ENCODE results near the gene SNRPD3. TPM values are rescaled to one million over a fixed set of nuclear protein-coding genes. Genes with fewer than 3 reads are reported as not detected.

Gene SNRPD3
- total RNA-seq, 1 donor from 2014 or later: 160 TPM

- H3K4me3 ChIP-seq (ENCODE audit: low read depth, low read length): no peak overlapping the region
- TF ChIP-seq, protein P1, sequence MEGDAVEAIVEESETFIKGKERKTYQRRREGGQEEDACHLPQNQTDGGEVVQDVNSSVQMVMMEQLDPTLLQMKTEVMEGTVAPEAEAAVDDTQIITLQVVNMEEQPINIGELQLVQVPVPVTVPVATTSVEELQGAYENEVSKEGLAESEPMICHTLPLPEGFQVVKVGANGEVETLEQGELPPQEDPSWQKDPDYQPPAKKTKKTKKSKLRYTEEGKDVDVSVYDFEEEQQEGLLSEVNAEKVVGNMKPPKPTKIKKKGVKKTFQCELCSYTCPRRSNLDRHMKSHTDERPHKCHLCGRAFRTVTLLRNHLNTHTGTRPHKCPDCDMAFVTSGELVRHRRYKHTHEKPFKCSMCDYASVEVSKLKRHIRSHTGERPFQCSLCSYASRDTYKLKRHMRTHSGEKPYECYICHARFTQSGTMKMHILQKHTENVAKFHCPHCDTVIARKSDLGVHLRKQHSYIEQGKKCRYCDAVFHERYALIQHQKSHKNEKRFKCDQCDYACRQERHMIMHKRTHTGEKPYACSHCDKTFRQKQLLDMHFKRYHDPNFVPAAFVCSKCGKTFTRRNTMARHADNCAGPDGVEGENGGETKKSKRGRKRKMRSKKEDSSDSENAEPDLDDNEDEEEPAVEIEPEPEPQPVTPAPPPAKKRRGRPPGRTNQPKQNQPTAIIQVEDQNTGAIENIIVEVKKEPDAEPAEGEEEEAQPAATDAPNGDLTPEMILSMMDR (IDR thresholded peaks at IDR 0.05; ENCODE audit: insufficient read depth, low read length, poor library complexity, severe bottlenecking): no peak
- H3K27me3 ChIP-seq (ENCODE audit: control insufficient read depth, insufficient read depth, low read length): peaks cover 8% of the 10 kb centered on the region
- DNase-seq (ENCODE audit: low read depth): no peak
- H3K36me3 ChIP-seq (ENCODE audit: control insufficient read depth, insufficient read depth, low read length): no peaks in the 10 kb centered on the region
These were observed 42.2 kb upstream of the SNRPD3 start for GRCh38 chr22:24513378-24514240.

DNA sequence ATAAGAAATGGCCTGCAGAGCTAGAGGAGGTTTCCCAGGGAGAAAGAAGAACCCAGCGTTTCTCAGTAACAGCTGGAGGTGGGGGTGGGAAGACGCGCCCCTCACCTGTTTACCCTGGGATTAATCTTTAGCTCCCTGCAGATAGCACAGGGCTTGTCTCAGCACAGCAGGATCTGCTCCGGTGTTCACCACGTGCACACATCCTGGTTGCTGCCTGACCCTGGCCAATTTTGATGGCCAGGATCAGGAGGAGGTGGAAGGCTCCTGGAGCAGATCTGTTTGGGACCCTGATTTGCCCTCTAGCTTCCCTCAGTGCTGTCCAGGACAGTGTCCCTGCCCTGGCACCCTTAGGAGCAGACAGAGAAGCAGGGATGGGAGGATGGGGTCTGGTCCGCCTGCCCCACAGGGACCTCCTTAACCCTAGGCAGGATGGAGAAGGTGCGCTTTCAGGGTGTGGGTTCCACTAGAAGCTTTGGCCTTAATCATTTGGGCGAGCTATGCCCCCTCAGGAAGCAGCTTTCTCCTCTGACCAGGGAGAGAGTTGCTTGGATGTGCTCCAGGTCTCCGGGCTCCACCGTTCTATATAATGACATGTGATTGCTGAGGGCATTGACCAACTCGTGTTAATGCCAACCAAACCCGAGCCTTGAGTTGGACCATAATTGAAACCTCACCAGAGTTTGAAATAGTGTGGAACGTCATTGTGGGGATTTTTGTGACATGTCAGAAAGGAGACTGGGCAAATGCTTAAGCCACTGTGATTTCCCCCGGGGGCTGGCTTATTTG is 41.4 kb upstream of the SNRPD3 start:
- TF ChIP-seq, protein P1 (IDR thresholded peaks at IDR 0.05; ENCODE audit: insufficient read depth, low read length, poor library complexity, severe bottlenecking): no peak
- peaks cover 8% of the 10 kb centered on the region for H3K27me3 ChIP-seq (ENCODE audit: control insufficient read depth, insufficient read depth, low read length)
- no peak for DNase-seq (ENCODE audit: low read depth)

DNA sequence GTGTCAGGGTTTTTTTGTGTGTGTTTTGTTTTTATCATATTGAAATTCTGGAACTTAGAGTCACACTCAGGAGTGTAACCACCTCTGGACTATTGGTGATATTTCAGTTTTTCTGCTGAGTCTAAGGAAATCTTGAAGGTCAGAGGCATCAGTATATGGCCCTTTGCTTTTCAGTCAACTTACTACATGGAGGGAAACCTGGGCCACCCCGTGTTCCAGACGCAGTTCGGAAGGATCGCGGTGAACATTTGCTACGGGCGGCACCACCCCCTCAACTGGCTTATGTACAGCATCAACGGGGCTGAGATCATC is 40.8 kb upstream of the SNRPD3 start:
- DNase-seq (ENCODE audit: low read depth): no peak
- Histone ChIP-seq H3K4me3 (ENCODE audit: low read depth, low read length) (no peak overlapping the region), H3K27me3 (ENCODE audit: control insufficient read depth, insufficient read depth, low read length) (peaks cover 8% of the 10 kb centered on the region), H3K36me3 (ENCODE audit: control insufficient read depth, insufficient read depth, low read length) (no peaks in the 10 kb centered on the region)
- TF ChIP-seq, protein P1 (IDR thresholded peaks at IDR 0.05; ENCODE audit: insufficient read depth, low read length, poor library complexity, severe bottlenecking): no peak

More for the DNA sequence above, 41.4 kb upstream of the SNRPD3 start:
- no peak overlapping the region for H3K4me3 ChIP-seq (ENCODE audit: low read depth, low read length)
- H3K36me3 ChIP-seq (ENCODE audit: control insufficient read depth, insufficient read depth, low read length): no peaks in the 10 kb centered on the region

DNA sequence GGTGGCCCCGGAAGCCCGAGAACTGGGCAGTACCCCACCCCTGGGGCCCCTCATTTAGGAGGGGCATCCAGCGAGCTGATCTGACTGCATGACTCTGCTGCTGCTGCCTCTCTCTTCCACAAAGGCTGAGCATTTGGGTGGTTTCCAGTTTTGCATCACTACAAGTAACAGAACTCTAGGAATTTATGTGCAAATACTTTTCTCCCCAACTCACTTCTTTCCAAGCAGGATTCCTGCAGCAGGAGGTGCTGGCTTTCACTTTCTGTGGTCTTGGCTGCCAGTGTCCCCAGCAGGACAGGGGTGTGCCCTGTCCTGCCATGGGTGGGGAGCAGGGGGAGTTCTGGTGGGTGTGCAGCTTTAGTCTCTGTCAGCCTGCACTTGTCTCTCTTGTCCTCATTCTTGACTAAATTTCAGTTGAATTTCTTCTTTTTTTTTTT is 39.5 kb upstream of the SNRPD3 start:
- no peaks in the 10 kb centered on the region for H3K36me3 ChIP-seq (ENCODE audit: control insufficient read depth, insufficient read depth, low read length)
- TF ChIP-seq, protein P1 (IDR thresholded peaks at IDR 0.05; ENCODE audit: insufficient read depth, low read length, poor library complexity, severe bottlenecking): peak; percentile 20
- no peak overlapping the region for H3K4me3 ChIP-seq (ENCODE audit: low read depth, low read length)
- peak; percentile 65 for DNase-seq (ENCODE audit: low read depth)
- peaks cover 10% of the 10 kb centered on the region for H3K27me3 ChIP-seq (ENCODE audit: control insufficient read depth, insufficient read depth, low read length)

DNA sequence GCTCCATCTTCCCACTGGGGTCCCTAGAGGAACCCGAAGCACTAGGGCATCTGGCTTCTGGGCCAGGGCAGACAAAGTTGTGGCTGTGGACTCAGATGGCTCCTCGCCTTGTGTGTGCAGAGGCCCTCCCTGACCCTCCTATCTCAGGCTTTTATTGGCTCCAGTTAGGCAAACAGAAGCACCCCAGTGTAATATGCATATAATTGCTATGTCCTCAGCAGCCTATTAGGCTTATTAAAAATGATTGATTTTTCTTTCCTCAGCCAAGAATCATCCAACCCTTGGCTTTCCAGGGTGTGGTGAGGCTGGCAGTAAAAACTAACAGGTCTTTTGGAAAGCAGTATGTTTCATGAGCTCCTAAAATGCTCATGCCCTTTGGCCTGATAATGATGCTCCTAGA is 38.4 kb upstream of the SNRPD3 start:
- TF ChIP-seq, protein P1 (IDR thresholded peaks at IDR 0.05; ENCODE audit: insufficient read depth, low read length, poor library complexity, severe bottlenecking): no peak
- DNase-seq (ENCODE audit: low read depth): no peak
- peaks cover 10% of the 10 kb centered on the region for H3K27me3 ChIP-seq (ENCODE audit: control insufficient read depth, insufficient read depth, low read length)
- H3K4me3 ChIP-seq (ENCODE audit: low read depth, low read length): no peak overlapping the region
- H3K36me3 ChIP-seq (ENCODE audit: control insufficient read depth, insufficient read depth, low read length): no peaks in the 10 kb centered on the region

Measured in kidney epithelial cell (primary cell).